H1 (cell line): ENCODE data around the gene SLC12A8. TPM values are rescaled to one million over a fixed set of nuclear protein-coding genes. Genes with fewer than 3 reads are reported as not detected.

Experiments used
- CTCF ChIA-PET: fragments of 300-600 bp; sonication (Branson Sonifier 250); formaldehyde crosslinking; loops from one replicate; lab custom pipeline; 2021; ENCODE audit not compliant: partially characterized antibody; lab: Charles Lee
- POLR2A ChIA-PET: fragments of 300-600 bp; sonication (Branson Sonifier 250); formaldehyde crosslinking; loops from one replicate; lab custom pipeline; 2021; ENCODE audit warnings: inconsistent platforms; ENCODE audit not compliant: partially characterized antibody; lab: Charles Lee
- DNase-seq, 2 experiments: peaks; one replicate each; pipeline versions ENCODE4 v3.0.0 to v3.0.0-alpha.2; 2010 to 2022; ENCODE audit warnings: low spot score in 2 of 2, low read depth in 1 of 2, mixed read lengths in 1 of 2
- FAIRE-seq: peaks from 2 replicates; lab custom pipeline; 2011; peaks lifted over from hg19 to GRCh38; lab: Jason Lieb, UNC
- H2AFZ ChIP-seq: 2 replicates; pipeline ENCODE4 v1.8.1; 2012; ENCODE audit warnings: low read length, inconsistent platforms
- H2AK5ac ChIP-seq: 2 replicates; pipeline ENCODE4 v1.6.1; 2013; ENCODE audit warnings: low read depth, low read length
- H2BK120ac ChIP-seq: replicated peaks from 2 replicates; pipeline ENCODE3; 2013; ENCODE audit warnings: low read depth, low read length, inconsistent platforms
- H2BK12ac ChIP-seq: 2 replicates; pipeline ENCODE4 v1.6.1; 2013; ENCODE audit warnings: low read depth, low read length
- H2BK15ac ChIP-seq: 2 replicates; pipeline ENCODE4 v1.6.1; 2013; ENCODE audit warnings: low read length
- H2BK20ac ChIP-seq: 2 replicates; pipeline ENCODE4 v1.6.1; 2013; ENCODE audit warnings: low read length
- H2BK5ac ChIP-seq: 2 replicates; pipeline ENCODE4 v1.6.1; 2013; ENCODE audit warnings: low read depth, low read length
- H3K14ac ChIP-seq: 2 replicates; pipeline ENCODE4 v1.6.1; 2013; ENCODE audit warnings: inconsistent platforms; ENCODE audit not compliant: insufficient read length
- H3K18ac ChIP-seq: 2 replicates; pipeline ENCODE4 v1.6.1; 2013; ENCODE audit warnings: low read length; ENCODE audit errors: extremely low read depth
- H3K23ac ChIP-seq: 2 replicates; pipeline ENCODE4 v1.6.1; 2013; ENCODE audit warnings: inconsistent platforms; ENCODE audit not compliant: insufficient read length
- H3K23me2 ChIP-seq: 2 replicates; pipeline ENCODE4 v1.6.1; 2013; ENCODE audit warnings: low read depth, low read length
- H3K27ac ChIP-seq: 2 replicates; pipeline ENCODE4 v1.6.1; 2011; ENCODE audit warnings: low read depth, low read length, inconsistent platforms
- H3K27me3 ChIP-seq, 4 experiments: replicated peaks in 1 of 4; 1 replicate in 1 of 4; 2 replicates in 3 of 4; pipeline versions ENCODE4 v1.6.1 to v1.8.1; 2011 to 2013; ENCODE audit warnings: low read length in 3 of 4, mild to moderate bottlenecking in 3 of 4, inconsistent platforms in 2 of 4, mixed read lengths in 2 of 4, moderate library complexity in 1 of 4; ENCODE audit not compliant: control insufficient read depth in 3 of 4, insufficient read depth in 3 of 4; ENCODE audit errors: extremely low read depth in 1 of 4
- H3K36me3 ChIP-seq, 4 experiments: 2 replicates each; pipeline versions ENCODE4 v1.6.1 to v1.8.1; 2011 to 2013; ENCODE audit warnings: mild to moderate bottlenecking in 4 of 4, low read length in 3 of 4, moderate library complexity in 2 of 4, control low read depth in 1 of 4, inconsistent platforms in 1 of 4; ENCODE audit not compliant: insufficient read depth in 4 of 4, control insufficient read depth in 2 of 4
- H3K4ac ChIP-seq: replicated peaks from 2 replicates; pipeline ENCODE3; 2013; ENCODE audit warnings: low read length, low read depth, mixed read lengths, inconsistent platforms; ENCODE audit not compliant: insufficient read length
- H3K4me1 ChIP-seq, 4 experiments: replicated peaks in 1 of 4; 1 replicate in 1 of 4; 2 replicates in 3 of 4; pipeline versions ENCODE4 v1.6.1 to v1.8.1; 2011 to 2013; ENCODE audit warnings: low read length in 3 of 4, inconsistent platforms in 2 of 4, mixed read lengths in 1 of 4; ENCODE audit not compliant: insufficient read depth in 4 of 4, control insufficient read depth in 3 of 4
- H3K4me2 ChIP-seq, 2 experiments: 2 replicates each; pipeline versions ENCODE4 v1.6.1 to v1.8.1; 2011 to 2013; ENCODE audit warnings: low read depth in 2 of 2, low read length in 2 of 2, control low read depth in 1 of 2, inconsistent platforms in 1 of 2, mild to moderate bottlenecking in 1 of 2; ENCODE audit not compliant: insufficient read depth in 1 of 2
- H3K4me3 ChIP-seq, 4 experiments: fragments of 200-600, 300-600 bp in 1 of 4; sonication (generic), shearing (Covaris generic), sonication (Bioruptor Twin) in 1 of 4; 2 replicates each; pipeline versions ENCODE4 v1.5.1 to v1.8.1; 2011 to 2016; ENCODE audit warnings: low read length in 4 of 4, low read depth in 3 of 4, control low read depth in 2 of 4, inconsistent platforms in 2 of 4, mild to moderate bottlenecking in 2 of 4, mixed read lengths in 1 of 4, moderate library complexity in 1 of 4; ENCODE audit not compliant: insufficient read depth in 2 of 4; ENCODE audit errors: extremely low read depth in 1 of 4
- H3K56ac ChIP-seq: replicated peaks from 2 replicates; pipeline ENCODE3; 2013; ENCODE audit warnings: low read depth, mild to moderate bottlenecking, mixed read lengths, low read length, inconsistent platforms; ENCODE audit not compliant: insufficient read length
- H3K79me1 ChIP-seq: 2 replicates; pipeline ENCODE4 v1.6.1; 2013; ENCODE audit warnings: low read depth, low read length, control low read depth
- H3K79me2 ChIP-seq, 2 experiments: 2 replicates each; pipeline versions ENCODE4 v1.6.1 to v1.8.1; 2012 to 2013; ENCODE audit warnings: low read length in 2 of 2, mild to moderate bottlenecking in 2 of 2, inconsistent platforms in 1 of 2; ENCODE audit not compliant: insufficient read depth in 2 of 2, control insufficient read depth in 1 of 2
- H3K9ac ChIP-seq, 4 experiments: replicated peaks in 1 of 4; 1 replicate in 1 of 4; 2 replicates in 3 of 4; pipeline versions ENCODE4 v1.6.1 to v1.8.1; 2011 to 2013; ENCODE audit warnings: low read depth in 3 of 4, low read length in 3 of 4, control low read depth in 2 of 4, mild to moderate bottlenecking in 2 of 4, moderate library complexity in 2 of 4, inconsistent platforms in 1 of 4; ENCODE audit errors: extremely low read depth in 1 of 4
- H3K9me3 ChIP-seq, 2 experiments: 2 replicates each; pipeline versions ENCODE4 v1.6.1 to v1.8.1; 2012 to 2013; ENCODE audit warnings: mild to moderate bottlenecking in 2 of 2, moderate library complexity in 2 of 2, control low read depth in 1 of 2, inconsistent platforms in 1 of 2, low read depth in 1 of 2, low read length in 1 of 2, mixed read lengths in 1 of 2; ENCODE audit not compliant: insufficient read depth in 2 of 2
- H4K20me1 ChIP-seq, 2 experiments: replicated peaks in 1 of 2; 2 replicates each; pipeline versions ENCODE3 to v1.8.1; 2011 to 2013; ENCODE audit warnings: inconsistent platforms in 2 of 2, low read length in 2 of 2, mild to moderate bottlenecking in 1 of 2; ENCODE audit not compliant: insufficient read depth in 2 of 2, control insufficient read depth in 1 of 2
- H4K5ac ChIP-seq: 2 replicates; pipeline ENCODE4 v1.6.1; 2013; ENCODE audit warnings: low read length, low read depth, mixed read lengths, inconsistent platforms; ENCODE audit not compliant: insufficient read length
- H4K8ac ChIP-seq: 2 replicates; pipeline ENCODE4 v1.8.0; 2013; ENCODE audit warnings: mild to moderate bottlenecking, moderate library complexity, low read length, inconsistent platforms; ENCODE audit not compliant: insufficient read depth; ENCODE audit errors: extremely low read depth
- H4K91ac ChIP-seq: replicated peaks from 2 replicates; pipeline ENCODE3; 2013; ENCODE audit warnings: low read length, mixed read lengths, inconsistent platforms; ENCODE audit not compliant: insufficient read length
- EZH2 ChIP-seq: fragments of 200-600 bp; sonication (generic); IDR thresholded peaks from 2 replicates; pipeline ENCODE4 v1.7.1; 2012; ENCODE audit warnings: low read depth, mild to moderate bottlenecking, moderate library complexity, low read length, inconsistent platforms; ENCODE audit not compliant: severe bottlenecking
- PHF8 ChIP-seq: fragments of 200-600 bp; sonication (generic); conservative IDR thresholded peaks from 2 replicates; pipeline ENCODE4 v1.7.1; 2012; ENCODE audit warnings: low read depth, mild to moderate bottlenecking, inconsistent platforms, low read length, moderate library complexity
- POLR2AphosphoS5 ChIP-seq: IDR thresholded peaks from 2 replicates; pipeline ENCODE4 v1.6.1; 2011; ENCODE audit warnings: low read depth, low read length
- RBBP5 ChIP-seq: IDR thresholded peaks from 2 replicates; pipeline ENCODE4 v1.7.1; 2012; ENCODE audit warnings: low read depth, mild to moderate bottlenecking, inconsistent platforms, low read length, moderate library complexity, borderline replicate concordance
- RNF2 ChIP-seq: fragments of 200-900, 300-1000 bp; sonication (generic); IDR thresholded peaks from 2 replicates; pipeline ENCODE4 v1.7.1; 2016; ENCODE audit warnings: borderline replicate concordance, low read depth, mild to moderate bottlenecking, antibody characterized with exemption, low read length; ENCODE audit not compliant: poor library complexity, severe bottlenecking; ENCODE audit errors: missing control alignments
- SP2 ChIP-seq: IDR thresholded peaks from 2 replicates; pipeline ENCODE4 v1.6.1; 2012; ENCODE audit warnings: mild to moderate bottlenecking, low read length, inconsistent platforms
- SUZ12 ChIP-seq: fragments of 200-600 bp; sonication (generic); IDR thresholded peaks from 2 replicates; pipeline ENCODE4 v1.6.1; 2012; ENCODE audit warnings: mild to moderate bottlenecking, inconsistent platforms, low read length, moderate library complexity, mixed read lengths
- TEAD4 ChIP-seq: IDR thresholded peaks from 2 replicates; pipeline ENCODE4 v1.6.1; 2012; ENCODE audit warnings: low read depth, low read length, inconsistent platforms, mixed read lengths
- WGBS, 2 experiments: shearing (Covaris generic) in 1 of 2; methylation state at CpG; one replicate each; pipeline versions ENCODE4 v1.1.6 to v1.1.7; 2013 to 2015; ENCODE audit warnings: low lambda C conversion rate in 2 of 2, mixed read lengths in 2 of 2, inconsistent platforms in 1 of 2, low coverage in 1 of 2, missing lambda C conversion rate in 1 of 2; ENCODE audit not compliant: insufficient replicate concordance in 2 of 2, insufficient coverage in 1 of 2, insufficient read length in 1 of 2; ENCODE audit errors: extremely low coverage in 1 of 2, missing lambda C conversion rate in 1 of 2; 5-methylcytosine and 5-hydroxymethylcytosine counted together
- polyA plus RNA-seq, 7 experiments: library from polyadenylated mRNA; depleted of rRNA in 3 of 7; stranded (reverse) in 5 of 7; unstranded in 2 of 7; fragments of >200 nt in 5 of 7; fragments of 200-250 nt in 2 of 7; gene quantifications; 1 replicate in 5 of 7; 2 replicates in 1 of 7; 4 replicates in 1 of 7; pipeline versions ENCODE4 v1.2.1 to v1.2.3, GENCODE V29; 2011 to 2013; ENCODE audit warnings: missing spikeins in 2 of 7, mixed read lengths in 2 of 7
- total RNA-seq: library from RNA; stranded (reverse); fragmentation: NEBNext Ultra II Directional; extraction: Animal tissue kit (Norgen Biotek cat#: 25700); gene quantifications from 2 replicates; pipeline ENCODE4 v1.2.1, GENCODE V29; 2021
- TF ChIP-seq, protein P1 (sequence below): IDR thresholded peaks from 2 replicates; pipeline ENCODE4 v1.6.1; 2012; ENCODE audit warnings: low read length, inconsistent platforms
- TF ChIP-seq, protein P2 (sequence below): IDR thresholded peaks from 2 replicates; pipeline ENCODE4 v1.6.1; 2012; ENCODE audit warnings: inconsistent platforms

The SLC12A8 gene
- total and polyA plus RNA-seq, 2 of the 8 experiments (the other 6 are each of a cell fraction or from before 2014, with no cell fraction given) = 13.7 to 14.4 TPM

DNA sequence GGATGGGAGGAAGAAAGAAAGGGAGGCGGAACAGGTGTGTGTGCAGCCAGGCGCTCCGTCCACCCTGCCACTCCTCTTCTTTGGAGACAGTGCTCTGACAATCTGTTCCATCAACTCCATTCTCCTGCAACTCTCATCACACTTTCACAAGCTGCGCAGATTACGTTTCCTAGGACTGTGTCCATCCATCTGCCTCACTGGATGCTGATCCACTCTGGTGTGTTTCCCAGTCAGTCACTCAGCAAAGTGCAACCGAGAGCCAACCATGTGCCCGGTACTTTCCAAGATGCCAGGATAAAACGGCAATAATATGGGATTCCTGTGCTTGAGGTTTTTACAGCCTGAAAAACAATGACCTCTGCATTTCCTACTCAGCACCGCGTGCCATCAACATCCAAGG, 59.6 kb downstream of the SLC12A8 start:
- Histone ChIP-seq H3K9me3 (no peaks in the 10 kb centered on the region), H3K4me2 (no peak overlapping the region), H3K27me3 (no peaks in the 10 kb centered on the region), H4K5ac (no peak overlapping the region), H2BK20ac (peak overlapping the region; percentile 40; the same call in 1 of the 2 replicates), H4K8ac (no peak overlapping the region), H3K14ac (no peak overlapping the region), H3K4me1 (peaks cover 2 to 11% (median 8%) of the 10 kb centered on the region in 4 experiments; a peak in 4 of 7 replicates), H3K18ac (no peak overlapping the region), H2BK12ac (0 out of 2 replicates have a peak overlapping the region, but pooled peaks have one; percentile 53), H2BK120ac (no peak overlapping the region), H3K4ac (no peak overlapping the region), H3K27ac (no peak overlapping the region), H3K79me1 (no peaks in the 10 kb centered on the region), H3K79me2 (no peaks in the 10 kb centered on the region; a peak in 1 of 4 replicates), H3K56ac (no peak overlapping the region), H3K9ac (0 out of 7 replicates have a peak overlapping the region, but pooled peaks of 1 of the 4 experiments have one; percentile 6), H4K20me1 (no peaks in the 10 kb centered on the region), H3K4me3 (no peak overlapping the region), H2AFZ (no peak overlapping the region), H2AK5ac (no peak overlapping the region; the same call in 1 of the 2 replicates), H2BK15ac (no peak overlapping the region), H2BK5ac (no peak overlapping the region), H4K91ac (no peak overlapping the region), H3K23ac (no peak overlapping the region), H3K23me2 (no peaks in the 10 kb centered on the region; the same call in 1 of the 2 replicates), H3K36me3 (no peaks in the 10 kb centered on the region)
- WGBS, 2 experiments = 87% methylated on average over 9 of the region's 10 CpGs; no CpG with 5 or more reads in 1 of the 2 experiments
- DNase-seq (no peak), FAIRE-seq (no peak)
- POLR2A ChIA-PET = interaction anchor here (1.5 kb wide), 1 partner anchor 39 kb away, joined by 4 read pairs; no protein-coding TSS in a partner anchor
- CTCF ChIA-PET = interaction anchor here (2.4 kb wide), 1 partner anchor 11 kb away, joined by 6 read pairs; no protein-coding TSS in a partner anchor
- TF ChIP-seq EZH2 (no peak), RNF2 (no peak), SP2 (no peak), PHF8 (no peak), POLR2AphosphoS5 (no peak), TEAD4 (no peak), SUZ12 (no peak), RBBP5 (no peak)
- TF ChIP-seq, protein P1, sequence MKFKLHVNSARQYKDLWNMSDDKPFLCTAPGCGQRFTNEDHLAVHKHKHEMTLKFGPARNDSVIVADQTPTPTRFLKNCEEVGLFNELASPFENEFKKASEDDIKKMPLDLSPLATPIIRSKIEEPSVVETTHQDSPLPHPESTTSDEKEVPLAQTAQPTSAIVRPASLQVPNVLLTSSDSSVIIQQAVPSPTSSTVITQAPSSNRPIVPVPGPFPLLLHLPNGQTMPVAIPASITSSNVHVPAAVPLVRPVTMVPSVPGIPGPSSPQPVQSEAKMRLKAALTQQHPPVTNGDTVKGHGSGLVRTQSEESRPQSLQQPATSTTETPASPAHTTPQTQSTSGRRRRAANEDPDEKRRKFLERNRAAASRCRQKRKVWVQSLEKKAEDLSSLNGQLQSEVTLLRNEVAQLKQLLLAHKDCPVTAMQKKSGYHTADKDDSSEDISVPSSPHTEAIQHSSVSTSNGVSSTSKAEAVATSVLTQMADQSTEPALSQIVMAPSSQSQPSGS = no peak
- TF ChIP-seq, protein P2, sequence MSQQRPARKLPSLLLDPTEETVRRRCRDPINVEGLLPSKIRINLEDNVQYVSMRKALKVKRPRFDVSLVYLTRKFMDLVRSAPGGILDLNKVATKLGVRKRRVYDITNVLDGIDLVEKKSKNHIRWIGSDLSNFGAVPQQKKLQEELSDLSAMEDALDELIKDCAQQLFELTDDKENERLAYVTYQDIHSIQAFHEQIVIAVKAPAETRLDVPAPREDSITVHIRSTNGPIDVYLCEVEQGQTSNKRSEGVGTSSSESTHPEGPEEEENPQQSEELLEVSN = no peak
